Osteocyte (in vitro differentiated cells): ENCODE results near the gene RHCE. TPM values are rescaled to one million over a fixed set of nuclear protein-coding genes. Genes with fewer than 3 reads are reported as not detected.
"Not testable (repeated sequence)": the region's sequence is repeated elsewhere in the genome, so short reads cannot be mapped to it uniquely, and the experiment has no call there.

ENCODE experiments used
- DNase-seq: peaks from one replicate; pipeline ENCODE4 v3.0.0; 2021; ENCODE audit warnings: mixed read lengths; ENCODE audit not compliant: unreplicated experiment; ENCODE audit errors: extremely low spot score
- H3K27ac Mint-ChIP-seq: one replicate; pipeline ENCODE4 v1.8.0; 2021; ENCODE audit warnings: mild to moderate bottlenecking, mixed read lengths; ENCODE audit not compliant: unreplicated experiment
- H3K27me3 Mint-ChIP-seq: one replicate; pipeline ENCODE4 v1.8.0; 2021; ENCODE audit warnings: mixed read lengths; ENCODE audit not compliant: unreplicated experiment
- H3K36me3 Mint-ChIP-seq: one replicate; pipeline ENCODE4 v1.8.0; 2021; ENCODE audit warnings: mixed read lengths; ENCODE audit not compliant: unreplicated experiment
- H3K4me1 Mint-ChIP-seq: one replicate; pipeline ENCODE4 v1.8.0; 2021; ENCODE audit warnings: mixed read lengths; ENCODE audit not compliant: unreplicated experiment
- H3K4me3 Mint-ChIP-seq: one replicate; pipeline ENCODE4 v1.8.0; 2021; ENCODE audit warnings: mild to moderate bottlenecking, moderate library complexity, mixed read lengths; ENCODE audit not compliant: unreplicated experiment
- H3K9me3 Mint-ChIP-seq: one replicate; pipeline ENCODE4 v1.8.0; 2021; ENCODE audit warnings: mixed read lengths; ENCODE audit not compliant: unreplicated experiment
- total RNA-seq: library from RNA; stranded (reverse); gene quantifications from 2 replicates; pipeline ENCODE4 v1.2.1, GENCODE V29; 2021

The RHCE gene
- total RNA-seq, 1 donor from 2014 or later = 0.40 TPM

GRCh38 chr1:25328791-25329185 is 91.8 kb downstream of the RHCE start:
- not testable (repeated sequence) for H3K27ac Mint-ChIP-seq, H3K36me3 Mint-ChIP-seq, H3K4me3 Mint-ChIP-seq, H3K9me3 Mint-ChIP-seq, DNase-seq, H3K27me3 Mint-ChIP-seq, H3K4me1 Mint-ChIP-seq

- not testable (repeated sequence) for H3K4me3 Mint-ChIP-seq, H3K9me3 Mint-ChIP-seq, H3K4me1 Mint-ChIP-seq, H3K27ac Mint-ChIP-seq, DNase-seq, H3K36me3 Mint-ChIP-seq, H3K27me3 Mint-ChIP-seq
These were observed 92.5 kb downstream of the RHCE start for GRCh38 chr1:25327864-25328790.

GRCh38 chr1:25324407-25324806 is 96.2 kb downstream of the RHCE start:
- H3K27me3 Mint-ChIP-seq, H3K4me3 Mint-ChIP-seq, DNase-seq, H3K36me3 Mint-ChIP-seq, H3K27ac Mint-ChIP-seq, H3K9me3 Mint-ChIP-seq: not testable (repeated sequence)
- peaks cover 12% of the 10 kb centered on the region for H3K4me1 Mint-ChIP-seq

DNA sequence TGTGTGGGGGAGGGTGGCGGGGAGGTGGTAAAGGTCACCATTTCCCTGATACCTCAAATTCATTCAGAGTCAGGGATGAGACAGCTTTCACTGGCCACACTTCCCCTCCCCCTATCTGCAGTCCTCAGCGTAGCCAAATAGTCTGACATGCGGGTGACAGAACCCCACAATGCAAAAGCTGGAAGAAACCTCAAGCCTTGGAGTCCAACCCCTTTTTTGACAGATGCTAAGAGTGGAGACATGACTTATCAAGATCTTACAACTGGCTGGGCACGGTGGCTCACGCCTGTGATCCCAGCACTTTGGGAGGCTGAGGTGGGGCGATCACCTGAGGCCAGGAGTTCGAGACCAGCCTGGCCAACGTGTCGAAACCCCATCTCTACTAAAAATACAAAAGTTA is 98.5 kb downstream of the RHCE start:
- not testable (repeated sequence) for H3K36me3 Mint-ChIP-seq, H3K9me3 Mint-ChIP-seq, H3K27ac Mint-ChIP-seq, H3K27me3 Mint-ChIP-seq, H3K4me3 Mint-ChIP-seq, DNase-seq
- peaks cover 12% of the 10 kb centered on the region for H3K4me1 Mint-ChIP-seq

- not testable (repeated sequence) for H3K36me3 Mint-ChIP-seq, H3K27me3 Mint-ChIP-seq, H3K9me3 Mint-ChIP-seq, DNase-seq
- H3K27ac Mint-ChIP-seq = peak overlapping the region; percentile 56
- H3K4me1 Mint-ChIP-seq = peaks cover 12% of the 10 kb centered on the region
- peak overlapping the region; percentile 35 for H3K4me3 Mint-ChIP-seq
These were observed 100.2 kb downstream of the RHCE start for GRCh38 chr1:25320314-25320938.

DNA sequence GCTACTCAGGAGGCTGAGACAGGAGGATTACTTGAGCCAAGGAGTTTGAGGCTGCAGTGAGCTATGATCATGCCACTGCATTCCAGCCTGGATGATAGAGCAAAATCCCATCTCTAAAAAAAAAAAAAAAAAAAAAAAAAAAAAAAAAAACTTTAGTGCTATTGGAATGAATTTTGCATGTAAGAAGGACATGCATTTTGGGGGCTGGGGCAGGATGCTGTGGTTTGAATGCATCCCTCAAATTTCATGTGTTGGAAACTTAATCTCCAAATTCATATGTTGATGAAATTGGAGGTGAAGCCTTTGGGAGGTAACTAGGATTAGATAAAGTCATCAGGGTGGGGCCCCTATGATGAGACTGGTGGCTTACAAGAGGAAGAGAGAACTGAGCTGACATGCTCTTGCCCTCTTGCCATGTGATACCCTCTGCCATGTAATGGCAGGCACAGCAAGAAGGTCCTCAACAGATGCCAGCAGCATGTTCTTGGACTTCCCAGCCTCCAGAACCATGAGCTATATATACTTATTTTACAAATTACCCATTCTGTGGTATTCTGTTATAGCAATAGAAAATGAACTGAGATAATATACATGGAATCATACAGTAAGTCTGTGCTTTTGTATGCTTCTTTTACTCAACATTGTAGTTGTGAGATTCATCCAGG is 107.7 kb downstream of the RHCE start:
- not testable (repeated sequence) for H3K27ac Mint-ChIP-seq, DNase-seq, H3K27me3 Mint-ChIP-seq, H3K36me3 Mint-ChIP-seq, H3K4me1 Mint-ChIP-seq, H3K4me3 Mint-ChIP-seq, H3K9me3 Mint-ChIP-seq

Other genes starting within 250 kb of the RHCE start
- 35.6 and 38.4 TPM in 2 replicates for gene SYF2, start 188.3 kb downstream of the RHCE start, total RNA-seq
- gene RSRP1, start 173.4 kb downstream of the RHCE start, total RNA-seq = 122 and 126 TPM in 2 replicates
- gene RHD, start 148.3 kb downstream of the RHCE start, total RNA-seq = not detected in 2 replicates
- 142 and 147 TPM in 2 replicates for gene TMEM50A, start 82.5 kb downstream of the RHCE start, total RNA-seq
- 30.7 and 30.9 TPM in 2 replicates for gene MACO1, start 10.1 kb upstream of the RHCE start, total RNA-seq
- 31.3 and 34.3 TPM in 2 replicates for gene LDLRAP1, start 122.8 kb upstream of the RHCE start, total RNA-seq
- 64.7 and 73.3 TPM in 2 replicates for gene MAN1C1, start 196.0 kb upstream of the RHCE start, total RNA-seq